Superior temporal gyrus (tissue), 1 donor: Measurements from ENCODE around the gene FBLN5.
A peak's percentile ranks its signal among the peaks of the same experiment; 100 is the strongest.
"Not testable (repeated sequence)": the region's sequence is repeated elsewhere in the genome, so short reads cannot be mapped to it uniquely, and the experiment has no call there.

Experiments
- DNase-seq: peaks from one replicate; pipeline ENCODE4 v3.0.0-alpha.2; 2016; ENCODE audit errors: extremely low spot score

The FBLN5 gene

DNA sequence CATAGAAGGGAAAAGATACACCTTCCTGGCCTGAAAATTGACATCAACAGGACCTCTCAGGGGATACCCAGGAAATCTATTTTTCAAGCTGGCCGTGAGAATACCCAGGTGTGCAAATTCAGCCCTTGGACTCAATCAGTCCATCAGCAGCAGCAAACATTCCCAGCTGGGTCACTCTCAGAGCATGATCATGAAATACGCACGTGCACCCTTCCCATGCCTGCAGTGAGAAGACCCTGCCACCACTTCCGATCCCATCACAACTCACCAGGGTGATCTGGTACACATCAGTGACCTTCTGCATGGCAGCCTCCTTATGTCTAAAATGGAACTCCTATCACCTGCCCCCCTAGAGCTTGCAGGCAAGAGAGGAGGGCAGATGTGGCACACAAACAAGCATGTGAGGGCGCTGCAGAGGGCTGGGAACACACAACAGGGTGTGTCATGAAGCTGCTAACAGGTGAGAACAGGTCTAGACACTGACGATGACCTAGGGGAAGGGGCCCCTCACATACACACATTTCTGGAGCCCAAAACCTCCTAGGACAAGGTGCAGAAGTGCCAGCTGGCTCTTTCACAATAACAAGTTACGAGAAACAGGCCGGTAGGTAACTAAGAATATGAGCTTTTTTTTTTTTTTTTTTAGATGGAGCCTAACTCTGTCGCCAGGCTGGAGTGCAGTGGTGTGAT, 42.4 kb downstream of the FBLN5 start:
- no peak for DNase-seq

- no peak for DNase-seq
These were observed 43.0 kb downstream of the FBLN5 start for GRCh38 chr14:91904483-91904882.

- no peak for DNase-seq
These were observed 44.4 kb downstream of the FBLN5 start for GRCh38 chr14:91903070-91903469.

DNA sequence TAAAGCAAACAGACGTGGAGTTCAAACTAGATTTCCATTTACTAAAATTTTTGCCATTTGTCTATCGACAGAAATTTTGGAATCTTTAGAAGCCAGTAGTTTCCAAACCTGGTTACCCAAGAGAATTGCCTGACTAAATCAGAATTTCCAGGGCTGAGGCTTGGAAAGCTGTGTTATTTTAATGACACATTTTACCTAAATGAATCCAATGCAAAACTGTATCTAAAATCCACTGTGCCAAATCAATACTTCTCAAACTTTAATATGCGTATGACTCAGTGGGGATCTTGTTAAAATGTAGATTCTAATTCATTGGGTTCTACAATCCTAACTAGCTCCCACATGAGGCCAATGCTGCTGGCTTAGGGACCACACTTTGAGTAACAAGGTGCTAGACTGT, 45.2 kb downstream of the FBLN5 start:
- no peak for DNase-seq

DNA sequence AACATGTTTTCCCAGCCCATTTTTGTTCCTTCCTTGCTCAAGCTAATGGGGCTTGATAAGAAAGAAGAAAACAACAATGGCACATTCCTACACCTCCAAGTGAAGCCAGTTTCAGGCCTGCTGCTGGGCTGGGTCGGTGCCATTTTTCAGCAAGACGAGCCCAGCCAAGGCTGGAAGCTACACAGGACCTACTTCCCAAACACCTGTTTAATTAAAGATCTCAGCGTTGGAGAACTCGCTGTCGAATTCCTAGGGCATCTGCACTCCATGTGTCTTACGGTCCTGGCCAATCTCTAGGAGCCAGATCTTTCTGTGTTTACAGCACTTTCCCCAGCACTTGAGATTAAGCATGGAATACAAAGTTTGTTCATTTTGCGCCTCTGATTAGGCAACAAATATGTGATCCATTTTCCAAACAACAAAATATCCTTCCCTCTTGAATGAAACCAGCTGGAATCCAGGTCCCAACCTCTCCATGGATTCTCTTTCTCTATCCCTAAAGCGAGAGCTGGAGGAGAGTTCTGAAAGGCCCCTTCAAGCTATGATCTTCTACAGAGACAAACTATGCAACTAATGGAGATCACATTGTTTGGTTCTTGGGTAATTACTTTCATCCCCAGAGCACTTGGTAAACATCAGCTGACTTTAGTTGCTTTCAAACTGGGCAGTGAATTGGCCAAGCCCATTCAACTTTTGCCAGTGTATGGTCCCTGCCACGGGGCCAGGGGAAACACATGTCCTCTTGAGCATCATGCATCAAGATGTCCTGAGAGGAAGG, 45.9 kb downstream of the FBLN5 start:
- DNase-seq, result no peak

DNA sequence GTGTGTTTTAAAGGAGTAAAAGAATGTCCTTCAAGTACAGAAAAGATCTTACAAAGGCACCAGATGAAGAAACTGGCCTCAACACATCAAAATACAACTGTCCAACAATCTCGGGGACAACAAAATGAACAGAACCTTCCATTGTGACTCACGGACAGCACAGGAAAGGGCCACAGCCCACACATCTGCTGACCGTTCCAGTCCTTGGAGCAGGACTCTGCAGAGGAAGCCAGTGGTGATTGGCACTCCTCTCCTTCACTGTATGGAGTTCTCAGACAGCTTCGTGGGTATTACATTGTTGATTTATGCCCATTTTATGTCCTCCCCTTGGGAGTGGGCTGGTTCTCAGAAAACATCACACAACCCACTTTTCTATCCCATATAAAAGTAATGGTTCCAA, 47.7 kb downstream of the FBLN5 start:
- DNase-seq, result no peak

GRCh38 chr14:91899213-91899612, 48.3 kb downstream of the FBLN5 start:
- no peak for DNase-seq

DNA sequence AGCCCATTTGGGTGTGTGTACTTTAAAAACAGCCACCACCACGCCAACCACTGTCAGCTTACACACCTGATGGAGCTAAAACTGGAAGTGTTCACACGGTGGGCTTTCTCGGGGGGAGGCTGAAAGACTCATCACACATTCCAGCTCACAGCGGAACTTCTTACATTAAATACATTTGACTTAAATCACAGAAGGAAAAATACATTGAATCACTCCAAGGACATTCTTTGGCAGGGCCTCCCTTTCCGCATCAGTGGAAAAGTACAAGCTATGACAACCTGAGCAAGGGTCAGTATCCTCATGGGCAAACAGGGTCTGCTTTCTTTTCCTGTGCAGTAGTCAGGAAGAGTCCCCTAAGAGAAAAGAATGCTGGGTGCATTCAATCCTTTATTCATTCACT, 49.1 kb downstream of the FBLN5 start:
- no peak for DNase-seq

GRCh38 chr14:91897716-91898115, 49.8 kb downstream of the FBLN5 start:
- not testable (repeated sequence) for DNase-seq

- peak; percentile 80 for DNase-seq
These were observed 50.3 kb downstream of the FBLN5 start for GRCh38 chr14:91897106-91897701.

- no peak for DNase-seq
These were observed 51.1 kb downstream of the FBLN5 start for GRCh38 chr14:91896419-91896818.

GRCh38 chr14:91893669-91894068, 53.8 kb downstream of the FBLN5 start:
- no peak for DNase-seq

DNA sequence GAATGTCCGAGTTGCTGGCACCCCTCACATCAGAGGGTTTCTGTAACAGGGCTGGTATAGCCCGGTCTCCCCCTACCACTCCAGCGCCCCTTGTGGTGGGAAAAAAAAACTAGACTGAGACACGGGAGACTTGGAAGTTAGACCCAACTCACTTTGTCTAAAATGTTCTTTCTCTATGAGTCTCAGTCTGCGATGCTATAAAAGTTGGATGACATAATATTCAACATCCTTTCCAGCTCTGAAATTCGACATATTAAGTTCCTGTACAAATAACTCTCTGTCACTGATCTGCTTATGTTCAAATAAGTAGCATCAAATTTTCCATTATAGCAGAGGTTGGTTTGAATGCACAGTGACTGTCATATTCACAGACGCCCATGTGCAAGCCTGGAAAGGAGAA, 54.5 kb downstream of the FBLN5 start:
- DNase-seq, result peak; percentile 45

DNA sequence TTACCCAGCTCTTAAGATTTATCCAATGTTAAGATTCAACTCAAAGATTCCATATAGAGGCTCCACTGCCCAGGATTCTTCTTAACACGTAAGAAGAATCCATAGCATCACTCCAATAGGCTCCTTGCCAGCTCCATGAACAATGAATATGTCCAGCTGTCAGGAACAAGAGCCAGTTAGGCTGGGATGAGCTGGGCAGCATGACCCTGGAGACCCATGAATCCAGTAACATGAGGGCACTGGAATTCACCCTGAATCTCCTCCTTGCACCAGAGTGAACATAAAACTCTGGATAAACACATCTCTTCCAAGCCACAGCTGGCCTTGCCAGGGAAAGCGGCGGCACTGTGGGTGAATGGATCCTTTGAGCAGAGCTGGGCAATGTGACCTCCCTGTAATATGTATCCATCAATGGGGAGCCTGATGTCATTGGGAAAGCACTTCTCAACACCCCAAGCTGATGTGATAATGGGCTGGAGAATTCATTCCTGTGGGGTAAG, 55.7 kb downstream of the FBLN5 start:
- peak; percentile 92 for DNase-seq

- peak; percentile 67 for DNase-seq
These were observed 56.4 kb downstream of the FBLN5 start for GRCh38 chr14:91891101-91891500.

DNA sequence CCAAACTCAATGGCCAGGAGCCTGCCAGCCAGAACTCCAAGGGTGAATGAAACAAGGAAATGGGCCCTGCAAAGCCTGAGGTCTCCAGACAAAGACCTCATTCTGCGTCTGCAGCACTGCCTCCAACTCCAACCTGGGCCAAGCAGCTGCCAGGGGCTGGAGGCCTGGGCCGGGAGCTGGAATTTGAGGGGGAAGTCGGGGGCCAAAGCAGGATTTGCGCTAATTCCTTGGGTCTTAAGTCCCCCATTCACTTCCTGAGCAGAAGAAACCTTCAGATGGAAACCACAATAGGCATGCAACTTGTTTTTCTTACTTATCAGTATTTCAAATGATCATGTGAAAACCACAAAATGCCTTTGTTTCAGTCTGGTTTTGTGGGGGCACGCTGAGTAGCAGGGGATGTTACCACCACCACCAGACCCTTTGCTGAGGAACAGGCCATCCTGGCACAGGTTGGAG, 57.2 kb downstream of the FBLN5 start:
- no peak for DNase-seq

GRCh38 chr14:91889477-91890211, 57.9 kb downstream of the FBLN5 start:
- peak; percentile 66 for DNase-seq

DNA sequence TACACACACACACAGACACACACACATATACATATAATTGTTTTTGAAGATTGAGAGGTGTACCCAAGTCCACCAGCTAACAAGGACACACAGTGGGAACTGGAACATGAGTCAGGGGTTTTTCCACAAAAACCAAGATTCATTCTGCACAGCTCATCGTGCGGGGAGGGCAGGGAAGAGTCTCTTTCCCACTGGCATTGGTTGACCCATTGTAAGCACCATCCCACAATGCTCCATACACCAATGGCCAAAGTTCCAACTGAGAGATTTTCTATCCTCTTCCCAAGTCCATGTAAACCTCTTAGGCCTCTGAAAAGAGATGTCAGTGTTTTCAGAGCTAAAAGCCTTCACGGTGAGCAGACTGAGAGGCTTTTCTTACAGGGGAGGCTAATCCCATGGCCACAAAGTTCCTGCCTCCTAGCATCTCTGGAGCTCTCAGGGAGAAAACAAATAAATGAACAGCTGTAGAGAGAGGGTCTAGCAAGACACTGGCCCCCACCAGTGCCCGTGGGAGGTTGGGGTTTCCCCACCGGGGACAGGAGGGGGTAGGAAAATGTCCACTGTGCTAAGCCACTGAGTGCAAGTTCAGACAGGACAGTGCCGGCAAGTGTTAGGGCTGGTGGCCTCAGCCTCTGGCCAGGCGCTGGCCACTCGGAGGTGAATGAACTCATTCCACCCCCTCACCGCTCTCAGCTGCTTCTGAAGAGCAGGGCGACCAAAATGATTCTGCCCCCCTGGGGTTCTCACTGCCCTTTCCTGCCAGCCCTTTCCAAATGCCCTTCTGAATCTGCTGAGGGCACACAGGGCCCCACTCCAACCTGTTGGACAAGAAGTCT, 58.6 kb downstream of the FBLN5 start:
- DNase-seq, result peak; percentile 47

DNA sequence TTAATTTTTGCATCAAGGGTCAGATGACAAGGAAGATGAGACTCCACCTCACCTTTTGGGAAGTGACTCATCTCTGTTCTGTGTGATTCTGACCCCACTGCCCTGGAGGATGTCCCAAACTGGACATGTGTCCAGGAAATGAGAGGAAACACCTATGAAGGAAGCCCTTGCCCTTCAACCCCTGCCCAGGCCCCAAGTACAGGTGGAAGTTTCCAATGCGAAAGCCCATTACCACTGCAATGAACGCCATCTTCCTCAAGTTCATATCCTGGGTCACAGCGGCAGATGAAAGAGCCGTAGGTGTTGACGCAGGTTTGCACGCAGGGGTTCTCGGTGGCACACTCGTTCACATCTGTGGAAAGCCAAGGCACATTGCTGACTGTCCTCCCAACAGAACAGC, 60.5 kb downstream of the FBLN5 start:
- DNase-seq, result no peak

- DNase-seq, result no peak
These were observed 61.7 kb downstream of the FBLN5 start for GRCh38 chr14:91885839-91886238.

- no peak for DNase-seq
These were observed 62.3 kb downstream of the FBLN5 start for GRCh38 chr14:91885113-91885712.
